ENCODE measurements around the gene PDE4D. TPM values are rescaled to one million over a fixed set of nuclear protein-coding genes. Genes with fewer than 3 reads are reported as not detected.

Gene PDE4D
- total and polyA plus RNA-seq, 10 of the 15 experiments (the other 5 are each of a cell fraction or from before 2014, with no cell fraction given) = 0.87 to 4.1 (median 2.2) TPM

DNA sequence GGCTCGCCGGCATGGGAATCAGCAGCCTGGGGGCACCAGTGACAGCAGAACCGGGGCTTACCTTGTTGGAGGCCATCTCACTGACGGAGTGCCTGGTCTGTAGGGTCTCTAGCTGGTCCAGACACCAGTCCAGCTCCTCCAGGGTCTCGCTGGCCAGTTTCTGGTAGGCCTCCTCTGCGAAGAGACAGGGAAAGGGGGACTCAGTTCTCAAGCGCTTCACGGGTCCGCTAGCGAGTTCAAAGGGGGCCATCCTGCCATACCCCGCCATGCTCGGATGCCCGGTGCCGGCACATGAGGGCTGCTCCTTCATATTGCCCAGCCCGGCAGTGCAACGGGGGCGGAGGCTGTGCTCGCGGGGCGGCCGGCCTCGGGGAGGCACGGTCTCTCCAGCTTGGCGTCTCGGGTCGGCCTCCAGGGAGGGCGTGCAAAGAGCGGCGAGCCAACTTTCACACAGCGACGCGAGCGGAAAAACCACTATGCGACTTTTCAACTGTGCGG is 854.7 kb downstream of the PDE4D start:
- no peak overlapping the region for H3K27ac ChIP-seq (ENCODE audit: control insufficient read depth, insufficient read depth)

More for the DNA sequence above, 854.7 kb downstream of the PDE4D start:
- Histone ChIP-seq H3K36me3 (ENCODE audit: control insufficient read depth in 2 of 2, insufficient read depth in 2 of 2, low read length in 1 of 2) (no peaks in the 10 kb centered on the region), H3K9ac (ENCODE audit: control insufficient read depth, insufficient read depth, low read length) (no peak overlapping the region), H3K4me3 (peak overlapping the region; percentile 53), H3K4me2 (ENCODE audit: control insufficient read depth, insufficient read depth) (peak overlapping the region; percentile 90), H3K27me3 (replicated peaks in 1 of 2; ENCODE audit: control insufficient read depth in 2 of 2, insufficient read depth in 2 of 2, low read length in 1 of 2) (peaks cover 7 to 33% of the 10 kb centered on the region in 2 experiments), H2AFZ (ENCODE audit: control insufficient read depth, low read depth, low read length) (peak overlapping the region; percentile 34; the same call in 1 of the 2 replicates), H3K9me3 (replicated peaks; ENCODE audit: control insufficient read depth, insufficient read depth, low read length) (no peaks in the 10 kb centered on the region), H3K4me1 (ENCODE audit: control insufficient read depth, insufficient read depth, low read length) (peaks cover 5% of the 10 kb centered on the region; the same call in 1 of the 2 replicates), H4K20me1 (ENCODE audit: control insufficient read depth, insufficient read depth) (no peaks in the 10 kb centered on the region), H3K79me2 (ENCODE audit: control insufficient read depth, insufficient read depth, low read length) (no peaks in the 10 kb centered on the region)
- TF ChIP-seq YBX1 (IDR thresholded peaks at IDR 0.05) = no peak
- TF ChIP-seq, protein P1, sequence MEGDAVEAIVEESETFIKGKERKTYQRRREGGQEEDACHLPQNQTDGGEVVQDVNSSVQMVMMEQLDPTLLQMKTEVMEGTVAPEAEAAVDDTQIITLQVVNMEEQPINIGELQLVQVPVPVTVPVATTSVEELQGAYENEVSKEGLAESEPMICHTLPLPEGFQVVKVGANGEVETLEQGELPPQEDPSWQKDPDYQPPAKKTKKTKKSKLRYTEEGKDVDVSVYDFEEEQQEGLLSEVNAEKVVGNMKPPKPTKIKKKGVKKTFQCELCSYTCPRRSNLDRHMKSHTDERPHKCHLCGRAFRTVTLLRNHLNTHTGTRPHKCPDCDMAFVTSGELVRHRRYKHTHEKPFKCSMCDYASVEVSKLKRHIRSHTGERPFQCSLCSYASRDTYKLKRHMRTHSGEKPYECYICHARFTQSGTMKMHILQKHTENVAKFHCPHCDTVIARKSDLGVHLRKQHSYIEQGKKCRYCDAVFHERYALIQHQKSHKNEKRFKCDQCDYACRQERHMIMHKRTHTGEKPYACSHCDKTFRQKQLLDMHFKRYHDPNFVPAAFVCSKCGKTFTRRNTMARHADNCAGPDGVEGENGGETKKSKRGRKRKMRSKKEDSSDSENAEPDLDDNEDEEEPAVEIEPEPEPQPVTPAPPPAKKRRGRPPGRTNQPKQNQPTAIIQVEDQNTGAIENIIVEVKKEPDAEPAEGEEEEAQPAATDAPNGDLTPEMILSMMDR (IDR thresholded peaks at IDR 0.05 in 2 of 3, conservative IDR thresholded peaks at IDR 0.05 in 1 of 3; ENCODE audit: control insufficient read depth in 2 of 3, extremely low read depth in 1 of 3, insufficient read depth in 1 of 3, low read depth in 3 of 3, low read length in 3 of 3) = peak in 1 of 3 experiments; percentile 11; a peak in 1 of 6 replicates
- no peak for TF ChIP-seq YY1 (IDR thresholded peaks at IDR 0.05; ENCODE audit: low read depth, low read length)
- no peak for TF ChIP-seq ATF7 (IDR thresholded peaks at IDR 0.05; ENCODE audit: low read depth)
- BruUV-seq (replicated peaks) = no TSS peak
- POLR2A ChIA-PET = no interaction called here
- ATAC-seq (no peak; the same call in 1 of the 3 replicates), DNase-seq (ENCODE audit: low read depth, low spot score) (no peak), FAIRE-seq (no peak)
- intact Hi-C loops (cut with micrococcal nuclease; ENCODE audit: unreplicated experiment) (no loop called here), in situ Hi-C loops (cut with MboI) (no loop called here)
- WGBS (ENCODE audit: insufficient coverage, insufficient replicate concordance, low lambda C conversion rate, missing lambda C conversion rate) = 2% methylated on average over 35 of the region's 35 CpGs
- RAD21 ChIA-PET (ENCODE audit: unreplicated experiment) = no interaction called here
- CTCF ChIA-PET = interaction anchor here (1.1 to 1.7 kb wide), 2 partner anchors 135 to 147 kb away, joined by 3 to 6 read pairs; no protein-coding TSS in a partner anchor
- SMC1A ChIA-PET (ENCODE audit: uncharacterized antibody, unreplicated experiment) = no interaction called here

Measured in GM12878 (cell line).